Measurements from ENCODE around the gene BBS9.
"Not testable (repeated sequence)": the region's sequence is repeated elsewhere in the genome, so short reads cannot be mapped to it uniquely, and the experiment has no call there.

Gene BBS9

DNA sequence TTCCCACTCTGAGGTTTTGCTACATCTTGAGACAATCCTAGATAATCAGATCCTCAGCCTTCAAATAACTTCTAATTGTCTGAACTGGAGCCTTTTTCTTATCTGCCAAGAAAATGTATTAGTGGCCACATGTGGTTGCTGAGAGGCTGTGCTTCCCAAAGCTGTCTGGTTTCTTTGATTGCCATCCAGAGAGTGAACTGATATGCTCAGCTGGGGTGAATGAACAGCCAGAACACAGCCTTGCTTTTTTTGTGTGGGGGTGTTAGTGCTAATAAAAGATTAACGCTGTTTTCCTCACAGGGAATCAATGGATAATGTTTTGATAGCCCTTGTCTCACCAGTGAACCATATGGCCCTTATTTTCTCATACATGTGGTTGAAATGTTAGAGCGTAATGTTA is 66.9 kb downstream of the BBS9 start:
- peak; percentile 29 for DNase-seq (ENCODE audit: low spot score)

DNA sequence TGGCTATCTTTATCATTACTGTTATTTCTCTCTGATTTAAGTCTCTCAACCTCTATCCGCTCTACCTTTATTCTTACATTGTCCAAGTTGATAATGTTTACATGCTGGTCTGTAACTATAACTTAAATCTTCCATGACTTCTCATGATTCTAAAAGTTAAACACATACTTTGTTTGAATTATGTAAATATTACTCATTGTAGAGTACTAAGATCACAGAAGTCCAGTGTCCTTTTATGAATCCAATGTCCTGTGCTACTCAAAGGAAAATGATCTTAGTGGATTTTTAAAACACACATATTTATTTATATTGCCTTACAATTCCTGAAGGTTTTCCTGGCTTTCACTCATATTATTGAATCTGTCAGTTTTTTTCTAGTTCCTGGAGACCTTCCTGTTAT is 70.9 kb downstream of the BBS9 start:
- no peak for DNase-seq (ENCODE audit: low spot score)

DNA sequence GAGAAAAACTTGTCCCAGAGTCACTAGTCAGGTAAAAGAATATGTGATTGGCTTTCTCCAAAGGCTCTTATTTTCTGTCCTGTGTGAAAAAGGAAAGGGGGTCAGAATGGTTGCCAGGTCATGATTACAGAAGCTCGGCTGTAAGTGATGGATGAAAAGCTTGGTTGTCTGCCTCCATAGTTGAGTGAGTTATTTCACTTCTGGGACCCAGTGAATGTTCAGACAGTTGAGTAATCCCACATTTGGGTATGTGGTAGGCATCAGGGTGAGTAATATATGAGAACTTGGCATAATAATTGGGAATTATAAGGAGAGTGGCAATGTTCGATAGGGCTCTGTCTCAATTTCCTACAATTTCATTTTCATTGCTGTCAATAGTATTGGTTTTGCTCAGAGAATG is 72.5 kb downstream of the BBS9 start:
- DNase-seq (ENCODE audit: low spot score): no peak

GRCh38 chr7:33210958-33211357 is 81.6 kb downstream of the BBS9 start:
- DNase-seq (ENCODE audit: low spot score): no peak

DNA sequence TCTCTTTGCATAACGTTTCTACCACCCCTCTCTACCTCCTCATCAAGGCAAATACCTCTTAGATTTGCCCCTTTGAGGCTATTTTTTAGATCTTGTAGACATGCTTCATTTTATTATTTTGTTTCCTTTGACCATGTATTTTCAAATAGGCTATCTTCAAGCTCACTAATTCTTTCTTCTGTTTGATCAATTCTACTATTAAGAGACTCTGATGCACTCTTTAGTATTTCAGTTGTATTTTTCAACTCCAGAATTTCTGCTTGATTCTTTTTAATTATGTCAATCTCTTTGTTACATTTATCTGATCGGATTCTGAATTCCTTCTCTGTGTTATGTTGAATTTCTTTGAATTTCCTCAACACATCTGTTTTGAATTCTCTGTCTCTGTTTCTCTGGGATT is 82.8 kb downstream of the BBS9 start:
- no peak for DNase-seq (ENCODE audit: low spot score)

DNA sequence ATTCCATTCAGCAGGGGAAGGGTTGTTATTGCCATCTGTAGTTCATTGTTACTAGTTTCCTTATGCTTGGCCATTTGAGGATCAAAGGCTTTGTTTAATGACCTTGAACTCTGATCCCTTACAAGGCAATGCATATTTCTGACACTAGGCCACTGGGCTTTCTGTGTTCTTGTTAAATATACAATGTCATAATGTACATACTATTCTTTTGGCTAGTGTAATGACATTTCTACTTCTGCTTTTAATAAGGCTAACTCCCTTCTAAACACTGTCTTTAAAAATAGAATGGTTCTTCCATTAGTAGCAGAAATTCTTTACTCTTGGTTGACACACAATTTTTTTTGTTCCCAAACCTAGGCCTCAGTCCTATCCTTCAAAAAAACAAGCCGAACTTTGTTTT is 86.6 kb downstream of the BBS9 start:
- DNase-seq (ENCODE audit: low spot score): no peak

GRCh38 chr7:33217595-33217994 is 88.2 kb downstream of the BBS9 start:
- DNase-seq (ENCODE audit: low spot score): no peak

DNA sequence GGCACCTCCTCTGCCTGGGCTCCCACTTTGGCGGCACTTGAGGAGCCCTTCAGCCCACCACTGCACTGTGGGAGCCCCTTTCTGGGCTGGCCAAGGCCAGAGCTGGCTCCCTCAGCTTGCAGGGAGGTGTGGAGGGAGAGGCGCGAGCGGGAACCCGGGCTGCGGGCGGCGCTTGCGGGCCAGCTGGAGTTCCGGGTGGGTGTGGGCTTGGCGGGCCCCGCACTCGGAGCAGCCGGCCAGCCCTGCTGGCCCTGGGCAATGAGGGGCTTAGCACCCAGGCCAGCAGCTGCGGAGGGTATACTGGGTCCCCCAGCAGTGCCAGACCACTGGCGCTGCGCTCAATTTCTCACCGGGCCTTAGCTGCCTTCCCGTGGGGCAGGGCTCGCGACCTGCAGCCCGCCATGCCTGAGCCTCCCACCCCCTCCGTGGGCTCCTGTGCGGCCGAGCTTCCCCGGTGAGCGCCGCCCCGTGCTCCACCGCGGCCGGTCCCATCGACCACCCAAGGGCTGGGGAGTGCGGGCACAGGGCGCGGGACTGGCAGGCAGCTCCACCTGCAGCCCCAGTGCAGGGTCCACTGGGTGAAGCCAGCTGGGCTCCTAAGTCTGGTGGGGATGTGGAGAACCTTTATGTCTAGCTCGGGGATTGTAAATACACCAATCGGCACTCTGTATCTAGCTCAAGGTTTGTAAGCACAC is 89.6 kb downstream of the BBS9 start:
- not testable (repeated sequence) for DNase-seq (ENCODE audit: low spot score)

DNA sequence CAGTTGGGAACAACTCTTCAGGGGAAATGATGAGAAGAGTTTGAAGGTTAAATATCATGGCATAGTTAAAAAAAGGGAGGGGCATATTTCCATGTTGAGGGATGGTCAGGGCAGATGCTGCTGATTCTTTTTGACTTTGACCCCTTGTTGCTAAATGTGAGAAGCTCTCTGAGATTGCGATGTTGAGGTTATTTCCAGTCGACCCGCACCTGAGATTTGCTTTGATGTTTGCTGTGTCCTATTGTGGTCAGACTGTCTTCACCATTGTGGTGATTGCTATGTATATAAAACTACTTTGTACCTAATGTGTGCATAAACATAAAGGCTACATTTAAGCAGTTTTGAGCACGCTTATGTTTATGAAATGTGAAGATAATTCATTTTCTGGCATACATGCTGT is 90.9 kb downstream of the BBS9 start:
- peak; percentile 89 for DNase-seq (ENCODE audit: low spot score)

GRCh38 chr7:33221390-33221789 is 92.0 kb downstream of the BBS9 start:
- no peak for DNase-seq (ENCODE audit: low spot score)

DNA sequence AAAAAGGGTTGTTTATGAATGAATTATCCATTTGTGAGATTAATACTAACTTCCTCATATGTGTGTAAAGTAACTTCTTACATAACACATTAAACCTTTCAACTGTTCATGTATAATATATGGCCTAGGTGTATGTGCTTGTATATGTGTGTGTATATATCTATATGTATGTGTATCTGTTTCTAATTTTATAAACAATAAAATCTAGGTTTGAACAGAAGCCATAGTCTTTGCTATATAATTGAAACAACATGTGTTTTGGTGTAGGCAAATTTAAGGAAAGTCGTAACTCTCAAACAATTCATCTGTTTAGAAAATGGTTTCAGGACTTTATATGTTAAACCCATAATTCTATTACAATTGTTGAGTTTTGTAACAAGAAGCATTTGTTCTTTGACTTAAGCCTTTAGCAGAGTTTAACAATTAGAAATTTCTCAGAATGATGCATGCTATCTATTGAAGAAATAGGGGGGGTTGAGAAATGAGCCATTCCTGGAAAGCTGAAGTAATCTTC is 103.3 kb downstream of the BBS9 start:
- DNase-seq (ENCODE audit: low spot score): no peak

DNA sequence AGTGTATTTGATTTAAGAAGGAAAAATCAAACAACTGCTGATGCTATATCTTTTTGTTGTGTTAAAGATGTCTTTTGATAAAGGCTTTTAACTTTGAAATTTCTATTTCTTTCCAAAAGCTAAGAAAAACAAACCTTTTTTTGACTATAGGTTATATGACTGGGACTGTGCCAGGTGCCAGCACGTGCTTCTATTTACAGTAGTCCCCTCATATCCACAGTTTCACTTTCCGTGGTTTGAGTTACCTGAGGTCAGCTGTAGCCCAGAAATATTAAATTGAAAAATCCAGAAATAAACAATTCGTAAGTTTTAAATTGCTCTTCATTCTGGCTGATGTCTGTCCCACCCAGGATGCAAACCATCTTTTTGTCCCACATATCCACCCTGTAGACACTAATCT is 104.3 kb downstream of the BBS9 start:
- DNase-seq (ENCODE audit: low spot score): no peak

DNA sequence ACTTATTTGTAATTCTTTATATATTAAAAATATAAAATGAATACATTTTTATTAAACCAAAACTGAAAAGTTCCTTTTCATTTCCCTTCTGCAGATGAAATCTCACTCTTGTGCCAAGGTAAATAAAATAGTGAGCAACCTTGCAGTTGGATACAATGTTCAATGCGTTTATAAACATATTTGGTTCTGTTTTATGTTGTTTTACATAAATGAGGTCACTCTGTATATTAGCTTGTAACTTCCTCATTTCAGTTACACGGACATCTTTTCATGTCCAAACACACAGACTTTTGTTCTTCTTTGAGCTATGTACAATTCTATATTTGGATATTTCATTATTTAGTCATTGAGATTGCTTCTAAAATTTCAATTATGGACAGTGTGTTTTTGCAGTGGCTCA is 107.7 kb downstream of the BBS9 start:
- DNase-seq (ENCODE audit: low spot score): no peak

DNA sequence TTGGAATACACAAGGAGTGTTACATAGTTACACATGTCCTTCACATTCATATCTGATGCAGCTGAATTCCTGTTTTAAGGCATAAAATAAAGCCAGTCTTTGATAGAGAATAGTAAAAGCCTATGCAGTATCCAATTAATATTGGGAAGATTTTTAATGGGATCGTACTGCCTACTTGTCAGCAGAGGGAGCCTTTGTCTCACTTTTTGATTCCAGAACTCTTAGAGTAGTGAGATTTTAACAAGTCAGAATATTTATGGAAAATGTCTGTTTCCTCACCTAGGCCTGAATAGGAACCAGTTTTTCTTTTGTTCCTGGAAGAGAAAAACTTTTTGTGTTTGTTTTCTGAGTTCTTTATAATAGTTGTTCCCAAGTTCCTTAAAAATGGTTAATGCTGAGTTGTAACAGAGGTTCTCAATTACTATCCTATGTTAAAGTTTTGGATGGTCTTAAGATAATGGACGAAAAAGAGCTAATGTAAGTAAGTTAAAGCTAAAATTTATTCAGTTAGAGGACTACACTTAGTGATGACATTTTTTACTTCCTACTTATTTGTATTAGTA is 114.0 kb downstream of the BBS9 start:
- peak; percentile 71 for DNase-seq (ENCODE audit: low spot score)

DNA sequence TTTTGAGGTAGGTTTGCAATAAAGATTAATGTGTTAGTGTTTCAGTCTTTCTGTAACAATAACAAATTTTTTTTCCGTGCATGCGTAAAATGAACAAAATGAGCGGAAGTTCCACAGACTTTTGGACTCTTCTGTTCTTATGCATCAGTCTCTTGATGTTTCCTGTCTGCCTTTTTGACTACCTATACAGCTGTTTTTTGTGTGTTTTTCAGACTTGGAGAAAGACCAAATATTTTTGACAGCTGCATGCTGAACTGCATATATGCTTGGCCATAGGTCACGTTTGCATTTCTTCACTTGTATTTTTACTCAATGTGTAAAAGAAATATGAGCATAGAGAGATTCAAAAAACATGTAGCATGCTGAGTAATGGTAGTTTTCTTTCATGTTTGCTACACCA is 119.3 kb downstream of the BBS9 start:
- no peak for DNase-seq (ENCODE audit: low spot score)

- DNase-seq (ENCODE audit: low spot score): no peak
Measured at GRCh38 chr7:33250421-33250871, 121.1 kb downstream of the BBS9 start.

- no peak for DNase-seq (ENCODE audit: low spot score)
Measured at GRCh38 chr7:33251301-33251700, 121.9 kb downstream of the BBS9 start.

GRCh38 chr7:33258491-33258951 is 129.2 kb downstream of the BBS9 start:
- no peak for DNase-seq (ENCODE audit: low spot score)

GRCh38 chr7:33261585-33261984 is 132.2 kb downstream of the BBS9 start:
- DNase-seq (ENCODE audit: low spot score): peak; percentile 37

DNA sequence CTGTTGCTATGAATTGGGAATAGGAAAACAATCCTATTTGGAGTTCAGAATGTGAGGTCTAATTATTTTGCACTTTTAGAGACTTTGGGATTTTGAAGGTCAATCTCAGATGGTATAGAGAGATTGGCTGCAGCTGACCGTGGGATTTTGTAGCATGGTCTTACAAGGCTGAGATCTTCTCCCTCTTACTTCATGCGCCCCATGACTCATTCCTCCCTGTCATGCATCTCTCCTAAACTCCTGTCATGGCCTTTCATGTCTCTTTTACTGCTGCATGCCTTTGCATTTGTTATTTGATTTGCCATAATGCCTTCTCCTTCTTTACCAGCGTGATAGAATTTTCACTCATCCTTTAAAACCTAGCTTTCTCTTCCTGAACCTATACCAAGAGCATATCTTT is 133.1 kb downstream of the BBS9 start:
- peak; percentile 17 for DNase-seq (ENCODE audit: low spot score)

DNA sequence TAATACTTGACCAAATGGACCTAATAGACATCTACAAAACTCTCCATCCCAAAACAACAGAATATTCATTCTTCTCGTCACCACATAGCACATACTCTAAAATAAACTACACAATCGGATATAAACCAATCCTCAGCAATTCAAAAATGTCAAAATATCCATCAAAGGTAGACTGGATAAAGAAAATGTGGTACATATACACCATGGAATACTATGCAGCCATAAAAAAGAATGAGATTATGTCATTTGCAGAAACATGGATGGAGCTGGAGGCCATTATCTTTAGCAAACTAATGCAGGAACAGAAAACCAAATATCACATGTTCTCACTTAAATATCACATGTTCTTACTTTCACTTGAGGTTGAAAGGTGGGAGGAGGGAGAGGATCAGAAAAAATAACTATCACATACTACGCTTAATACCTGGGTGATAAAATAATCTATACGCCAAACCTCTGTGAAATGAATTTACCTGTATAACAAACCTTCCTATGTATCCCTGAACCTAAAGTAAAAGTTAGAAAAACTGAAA is 142.5 kb downstream of the BBS9 start:
- DNase-seq (ENCODE audit: low spot score): not testable (repeated sequence)

- no peak for DNase-seq (ENCODE audit: low spot score)
Measured at GRCh38 chr7:33273356-33273755, 144.0 kb downstream of the BBS9 start.

- DNase-seq (ENCODE audit: low spot score): no peak
Measured at GRCh38 chr7:33276325-33276724, 147.0 kb downstream of the BBS9 start.

GRCh38 chr7:33276729-33277128 is 147.4 kb downstream of the BBS9 start:
- no peak for DNase-seq (ENCODE audit: low spot score)

All from SW480 (cell line).